Osteoblast (primary cell): Measurements from ENCODE around the gene BBS7. TPM values are rescaled to one million over a fixed set of nuclear protein-coding genes. Genes with fewer than 3 reads are reported as not detected.

ENCODE experiments used
- DNase-seq: peaks from one replicate; pipeline ENCODE4 v3.0.0; 2011; ENCODE audit warnings: low spot score, mixed read lengths; ENCODE audit not compliant: insufficient read length; ENCODE audit errors: missing footprints
- H2AFZ ChIP-seq: 2 replicates; pipeline ENCODE4 v1.6.0; 2011; ENCODE audit warnings: mild to moderate bottlenecking, low read length
- H3K27ac ChIP-seq: 2 replicates; pipeline ENCODE4 v1.5.1; 2011; ENCODE audit warnings: mild to moderate bottlenecking, low read depth, low read length, moderate library complexity
- H3K27me3 ChIP-seq: 2 replicates; pipeline ENCODE4 v1.6.0; 2012; ENCODE audit warnings: mild to moderate bottlenecking, control low read depth, inconsistent platforms, low read length, moderate library complexity; ENCODE audit not compliant: insufficient read depth
- H3K36me3 ChIP-seq: 2 replicates; pipeline ENCODE4 v1.5.1; 2011; ENCODE audit warnings: mild to moderate bottlenecking, low read length, control low read depth, moderate library complexity; ENCODE audit not compliant: insufficient read depth
- H3K4me1 ChIP-seq: 2 replicates; pipeline ENCODE4 v1.5.1; 2011; ENCODE audit warnings: mild to moderate bottlenecking, low read length, control low read depth, moderate library complexity; ENCODE audit not compliant: insufficient read depth
- H3K4me2 ChIP-seq: 2 replicates; pipeline ENCODE4 v1.6.0; 2011; ENCODE audit warnings: mild to moderate bottlenecking, low read length; ENCODE audit not compliant: insufficient read depth
- H3K4me3 ChIP-seq: fragments of 200-600 bp; sonication (generic); 3 replicates; pipeline ENCODE4 v1.5.1; 2012; ENCODE audit warnings: mild to moderate bottlenecking, low read length, inconsistent platforms; ENCODE audit not compliant: insufficient read depth
- H3K79me2 ChIP-seq: 2 replicates; pipeline ENCODE4 v1.6.0; 2012; ENCODE audit warnings: mild to moderate bottlenecking, low read length, control low read depth, inconsistent platforms; ENCODE audit not compliant: insufficient read depth
- H3K9me3 ChIP-seq: 2 replicates; pipeline ENCODE4 v1.5.1; 2011; ENCODE audit warnings: low read depth, low read length, control low read depth
- H4K20me1 ChIP-seq: 2 replicates; pipeline ENCODE4 v1.6.0; 2012; ENCODE audit warnings: mild to moderate bottlenecking, low read length, control low read depth; ENCODE audit not compliant: insufficient read depth
- total RNA-seq: library from RNA; depleted of rRNA; stranded (reverse); fragments of >200 nt; gene quantifications from 2 replicates; pipeline ENCODE4 v1.2.3, GENCODE V29; 2012
- TF ChIP-seq, protein P1 (sequence below): IDR thresholded peaks from 2 replicates; pipeline ENCODE4 v1.5.1; 2011; ENCODE audit warnings: mild to moderate bottlenecking, low read depth, low read length, moderate library complexity; ENCODE audit errors: extremely low read depth

The BBS7 gene
- total RNA-seq, 1 donor, result 20.6 TPM

DNA sequence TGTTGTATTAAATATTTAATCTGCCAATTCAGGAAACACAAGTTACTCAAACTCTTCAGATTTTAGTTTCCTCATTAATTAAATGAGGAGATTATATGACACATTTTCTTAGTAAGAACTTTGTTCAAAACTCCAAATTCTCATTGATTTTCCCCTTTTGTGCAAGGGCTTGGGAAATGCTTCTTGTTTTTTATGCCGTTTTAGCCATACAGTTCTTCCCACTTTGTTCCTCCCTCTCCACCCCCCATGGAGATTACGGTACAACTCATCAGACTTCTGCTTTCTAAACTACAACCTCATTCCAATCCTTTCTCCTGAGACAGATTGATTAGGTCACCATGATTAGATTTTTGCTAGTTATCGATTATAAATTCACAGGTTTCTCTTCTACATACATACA lies 10.9 kb upstream of the BBS7 start:
- no peak overlapping the region for H3K4me2 ChIP-seq
- H3K9me3 ChIP-seq, result no peaks in the 10 kb centered on the region
- TF ChIP-seq, protein P1, sequence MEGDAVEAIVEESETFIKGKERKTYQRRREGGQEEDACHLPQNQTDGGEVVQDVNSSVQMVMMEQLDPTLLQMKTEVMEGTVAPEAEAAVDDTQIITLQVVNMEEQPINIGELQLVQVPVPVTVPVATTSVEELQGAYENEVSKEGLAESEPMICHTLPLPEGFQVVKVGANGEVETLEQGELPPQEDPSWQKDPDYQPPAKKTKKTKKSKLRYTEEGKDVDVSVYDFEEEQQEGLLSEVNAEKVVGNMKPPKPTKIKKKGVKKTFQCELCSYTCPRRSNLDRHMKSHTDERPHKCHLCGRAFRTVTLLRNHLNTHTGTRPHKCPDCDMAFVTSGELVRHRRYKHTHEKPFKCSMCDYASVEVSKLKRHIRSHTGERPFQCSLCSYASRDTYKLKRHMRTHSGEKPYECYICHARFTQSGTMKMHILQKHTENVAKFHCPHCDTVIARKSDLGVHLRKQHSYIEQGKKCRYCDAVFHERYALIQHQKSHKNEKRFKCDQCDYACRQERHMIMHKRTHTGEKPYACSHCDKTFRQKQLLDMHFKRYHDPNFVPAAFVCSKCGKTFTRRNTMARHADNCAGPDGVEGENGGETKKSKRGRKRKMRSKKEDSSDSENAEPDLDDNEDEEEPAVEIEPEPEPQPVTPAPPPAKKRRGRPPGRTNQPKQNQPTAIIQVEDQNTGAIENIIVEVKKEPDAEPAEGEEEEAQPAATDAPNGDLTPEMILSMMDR, result no peak
- no peaks in the 10 kb centered on the region for H3K36me3 ChIP-seq
- no peak for DNase-seq
- no peaks in the 10 kb centered on the region for H3K79me2 ChIP-seq
- no peaks in the 10 kb centered on the region for H4K20me1 ChIP-seq
- peaks cover 5% of the 10 kb centered on the region for H3K27me3 ChIP-seq
- H3K4me3 ChIP-seq, result no peak overlapping the region
- H3K4me1 ChIP-seq, result no peaks in the 10 kb centered on the region
- H2AFZ ChIP-seq, result no peak overlapping the region
- no peak overlapping the region for H3K27ac ChIP-seq

DNA sequence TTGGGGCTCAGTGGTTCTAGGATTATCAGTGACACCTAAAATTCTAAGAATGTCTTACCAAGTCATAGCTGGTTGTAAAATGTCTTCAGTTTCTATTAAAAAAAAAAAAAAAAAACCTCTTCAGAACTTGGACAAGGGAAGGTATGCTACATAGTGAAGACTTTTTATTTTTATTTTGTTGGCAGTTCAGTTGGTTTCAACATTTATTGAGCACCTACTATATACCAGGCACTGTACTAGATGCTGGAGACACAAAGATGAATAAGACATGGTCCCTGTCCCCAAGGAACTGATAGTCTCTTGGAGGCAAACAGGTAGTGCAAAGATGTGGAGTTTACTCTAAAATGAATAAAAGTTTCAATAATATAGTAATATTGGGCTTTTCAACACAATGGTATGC lies 8.9 kb upstream of the BBS7 start:
- no peak for DNase-seq
- no peak overlapping the region for H3K27ac ChIP-seq
- no peak overlapping the region for H3K4me3 ChIP-seq
- H3K27me3 ChIP-seq, result peaks cover 3% of the 10 kb centered on the region
- H2AFZ ChIP-seq, result no peak overlapping the region
- no peaks in the 10 kb centered on the region for H3K36me3 ChIP-seq
- no peaks in the 10 kb centered on the region for H4K20me1 ChIP-seq
- no peaks in the 10 kb centered on the region for H3K79me2 ChIP-seq
- no peaks in the 10 kb centered on the region for H3K9me3 ChIP-seq
- no peak overlapping the region for H3K4me2 ChIP-seq
- TF ChIP-seq, protein P1, result no peak
- H3K4me1 ChIP-seq, result no peaks in the 10 kb centered on the region

DNA sequence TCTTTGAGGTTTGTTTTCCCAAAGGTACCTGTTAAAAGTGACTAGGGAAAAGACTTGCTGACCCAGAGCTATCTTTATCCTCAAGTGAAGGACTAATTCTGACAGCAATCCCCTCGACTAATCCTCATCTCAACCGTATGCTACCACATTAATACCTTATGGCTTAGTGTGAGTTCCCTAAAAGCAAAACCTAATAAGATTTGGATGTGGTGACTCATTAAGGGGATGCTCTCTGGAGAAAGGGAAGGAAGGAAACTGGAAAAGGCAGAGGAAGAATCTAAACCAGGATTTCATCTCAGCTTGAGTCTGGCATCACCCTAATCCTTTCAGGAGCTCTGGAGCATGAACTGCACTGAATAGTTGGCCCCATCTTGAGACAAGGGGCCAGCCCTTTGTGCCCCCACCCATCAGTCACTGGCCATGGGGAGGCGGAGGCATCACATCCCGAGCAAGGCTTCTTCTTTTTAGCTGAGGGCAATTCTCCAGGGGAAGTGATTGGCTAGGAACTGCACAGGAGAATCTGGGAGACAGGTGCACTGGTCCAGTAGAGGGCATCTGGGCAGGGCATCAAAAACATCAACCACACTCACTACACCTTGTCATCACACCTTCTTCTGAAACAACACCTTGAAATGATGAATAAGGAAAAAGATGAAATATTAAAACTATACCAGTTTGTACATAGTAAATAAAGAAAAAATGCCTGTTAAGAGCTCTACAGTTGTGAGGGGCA lies 6.9 kb upstream of the BBS7 start:
- Histone ChIP-seq H3K4me3 (no peak overlapping the region), H3K79me2 (no peaks in the 10 kb centered on the region), H3K4me2 (no peak overlapping the region), H2AFZ (no peak overlapping the region), H3K27me3 (peaks cover 3% of the 10 kb centered on the region), H3K36me3 (no peaks in the 10 kb centered on the region), H3K9me3 (no peaks in the 10 kb centered on the region), H4K20me1 (no peaks in the 10 kb centered on the region), H3K4me1 (no peaks in the 10 kb centered on the region), H3K27ac (no peak overlapping the region)
- TF ChIP-seq, protein P1, result no peak
- no peak for DNase-seq

DNA sequence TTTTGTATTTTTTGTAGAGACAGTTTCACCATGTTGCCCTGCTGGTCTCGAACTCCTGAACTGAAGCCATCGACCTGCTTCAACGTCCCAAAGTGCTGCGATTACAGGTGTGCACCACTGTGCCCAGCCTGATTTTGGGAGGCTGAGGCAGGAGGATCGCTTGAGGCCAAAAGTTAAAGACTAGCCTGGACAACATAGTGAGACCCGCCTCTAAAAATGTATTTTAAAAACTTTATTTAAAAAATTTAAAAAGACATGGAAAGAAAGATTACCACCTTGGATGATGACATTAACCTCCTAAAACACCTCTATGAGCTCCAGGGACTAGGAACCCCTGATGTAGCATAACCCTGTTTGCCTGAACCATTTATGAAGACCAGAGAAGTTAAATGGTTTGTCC lies 5.8 kb upstream of the BBS7 start:
- DNase-seq, result no peak
- Histone ChIP-seq H3K4me2 (no peak overlapping the region), H3K4me3 (no peak overlapping the region), H3K9me3 (no peaks in the 10 kb centered on the region), H3K27ac (no peak overlapping the region), H3K36me3 (no peaks in the 10 kb centered on the region), H3K27me3 (peaks cover under 1% of the 10 kb centered on the region), H3K4me1 (no peaks in the 10 kb centered on the region), H3K79me2 (no peaks in the 10 kb centered on the region), H2AFZ (no peak overlapping the region), H4K20me1 (no peaks in the 10 kb centered on the region)
- TF ChIP-seq, protein P1, result no peak
